Measurements from ENCODE around the gene KATNIP. TPM values are rescaled to one million over a fixed set of nuclear protein-coding genes. Genes with fewer than 3 reads are reported as not detected.

The KATNIP gene
- total and polyA plus RNA-seq, 7 donors = 6.7 to 31.9 (median 15.1) TPM

- intact Hi-C loops (cut with DNase I) = no loop called here
- Histone ChIP-seq H3K4me3 (no peak overlapping the region), H3K36me3 (peaks cover 0 to 12% (median 0%) of the 10 kb centered on the region in 4 donors), H3K27ac (no peak overlapping the region), H3K27me3 (no peaks in the 10 kb centered on the region), H3K9me3 (no peaks in the 10 kb centered on the region), H3K4me1 (no peaks in the 10 kb centered on the region)
- DNase-seq = peak; percentile 44
- no peak for TF ChIP-seq POLR2A (IDR thresholded peaks at IDR 0.05)
- no peak for TF ChIP-seq EP300 (IDR thresholded peaks at IDR 0.05)
- TF ChIP-seq CTCF (IDR thresholded peaks at IDR 0.05) = no peak
- TF ChIP-seq POLR2AphosphoS5 (IDR thresholded peaks at IDR 0.05) = no peak
- 84 to 91% methylated on average over 8 of the region's 8 CpGs for WGBS, 2 donors
These were observed 21.7 kb downstream of the KATNIP start for GRCh38 chr16:27571433-27572326.

GRCh38 chr16:27572711-27573110 is 22.8 kb downstream of the KATNIP start:
- TF ChIP-seq POLR2AphosphoS5 (IDR thresholded peaks at IDR 0.05) (no peak), POLR2A (IDR thresholded peaks at IDR 0.05) (no peak), CTCF (IDR thresholded peaks at IDR 0.05) (no peak), EP300 (IDR thresholded peaks at IDR 0.05) (no peak)
- H3K4me1 ChIP-seq = no peaks in the 10 kb centered on the region
- WGBS, 2 donors = 91 to 94% methylated on average over 6 of the region's 6 CpGs
- H3K36me3 ChIP-seq = peaks cover 0 to 7% (median 0%) of the 10 kb centered on the region in 4 donors
- H3K27me3 ChIP-seq = no peaks in the 10 kb centered on the region
- DNase-seq = peak; percentile 38
- H3K9me3 ChIP-seq = no peaks in the 10 kb centered on the region
- intact Hi-C loops (cut with DNase I) = no loop called here
- H3K4me3 ChIP-seq = no peak overlapping the region
- no peak overlapping the region for H3K27ac ChIP-seq

GRCh38 chr16:27576729-27577128 is 26.8 kb downstream of the KATNIP start:
- Histone ChIP-seq H3K27me3 (no peaks in the 10 kb centered on the region), H3K4me3 (no peak overlapping the region), H3K9me3 (no peaks in the 10 kb centered on the region), H3K36me3 (peaks cover 0 to 6% (median 0%) of the 10 kb centered on the region in 4 donors), H3K4me1 (peaks cover 0 to 13% (median 5%) of the 10 kb centered on the region in 4 donors), H3K27ac (no peak overlapping the region)
- WGBS, 2 donors = 75 to 85% methylated on average over 5 of the region's 5 CpGs
- no peak for TF ChIP-seq EP300 (IDR thresholded peaks at IDR 0.05)
- intact Hi-C loops (cut with DNase I) = no loop called here
- peak; percentile 26 for DNase-seq

GRCh38 chr16:27579087-27579980 is 29.4 kb downstream of the KATNIP start:
- no peaks in the 10 kb centered on the region for H3K9me3 ChIP-seq
- WGBS, 2 donors = 87 to 92% methylated on average over 4 of the region's 4 CpGs
- H3K36me3 ChIP-seq = peaks cover 0 to 6% (median 0%) of the 10 kb centered on the region in 4 donors
- intact Hi-C loops (cut with DNase I) = no loop called here
- peaks cover 0 to 13% (median 5%) of the 10 kb centered on the region in 4 donors for H3K4me1 ChIP-seq
- peak; percentile 41 for DNase-seq
- peak overlapping the region in 3 of 4 donors; percentile 28 to 47 (median 41) for H3K27ac ChIP-seq
- TF ChIP-seq POLR2A (IDR thresholded peaks at IDR 0.05) (no peak), POLR2AphosphoS5 (IDR thresholded peaks at IDR 0.05) (no peak), CTCF (IDR thresholded peaks at IDR 0.05) (no peak), EP300 (IDR thresholded peaks at IDR 0.05) (no peak)
- H3K27me3 ChIP-seq = no peaks in the 10 kb centered on the region
- no peak overlapping the region for H3K4me3 ChIP-seq

GRCh38 chr16:27582883-27583282 is 32.9 kb downstream of the KATNIP start:
- Histone ChIP-seq H3K4me1 (peaks cover 0 to 12% (median 5%) of the 10 kb centered on the region in 4 donors), H3K4me3 (no peak overlapping the region), H3K9me3 (no peaks in the 10 kb centered on the region), H3K27me3 (no peaks in the 10 kb centered on the region), H3K36me3 (peaks cover 0 to 3% (median 0%) of the 10 kb centered on the region in 4 donors), H3K27ac (no peak overlapping the region)
- intact Hi-C loops (cut with DNase I) = no loop called here
- no peak for DNase-seq
- TF ChIP-seq EP300 (IDR thresholded peaks at IDR 0.05) = no peak
- no peak for TF ChIP-seq POLR2A (IDR thresholded peaks at IDR 0.05)
- TF ChIP-seq POLR2AphosphoS5 (IDR thresholded peaks at IDR 0.05) = no peak
- no peak for TF ChIP-seq CTCF (IDR thresholded peaks at IDR 0.05)
- 71 to 77% methylated on average over 2 of the region's 2 CpGs for WGBS, 2 donors

Measured in sigmoid colon (tissue), 7 donors.